Transverse colon (tissue), 4 donors: ENCODE results near the gene C8A. TPM values are rescaled to one million over a fixed set of nuclear protein-coding genes. Genes with fewer than 3 reads are reported as not detected.

Source experiments
- DNase-seq: peaks from one replicate; pipeline ENCODE4 v3.0.0-alpha.2; 2019
- H3K27ac ChIP-seq, 4 donors: fragments of 200-600 bp; sonication (generic); 2 replicates each; pipeline ENCODE4 v1.5.1; 2016 to 2018; ENCODE audit warnings: inconsistent platforms in 4 of 4
- H3K27me3 ChIP-seq: fragments of 200-600 bp; sonication (generic); 2 replicates; pipeline ENCODE4 v1.5.1; 2017; ENCODE audit warnings: inconsistent platforms
- H3K36me3 ChIP-seq, 4 donors: fragments of 200-600 bp; sonication (generic); 2 replicates each; pipeline ENCODE4 v1.5.1; 2017 to 2019; ENCODE audit warnings: inconsistent platforms in 4 of 4
- H3K4me1 ChIP-seq, 4 donors: fragments of 200-600 bp; sonication (generic); 2 replicates each; pipeline ENCODE4 v1.5.1; 2017 to 2020; ENCODE audit warnings: inconsistent platforms in 4 of 4
- H3K4me3 ChIP-seq, 4 donors: fragments of 200-600 bp; sonication (generic); 1 replicate in 1 of 4; 2 replicates in 3 of 4; pipeline versions ENCODE4 v1.5.1 to v1.6.1; 2017 to 2019; ENCODE audit warnings: inconsistent platforms in 4 of 4
- H3K9me3 ChIP-seq, 2 donors: fragments of 200-600 bp; sonication (generic); 2 replicates each; pipeline ENCODE4 v1.5.1; 2017 to 2019; ENCODE audit warnings: inconsistent platforms in 2 of 2
- CTCF ChIP-seq, 5 experiments: fragments of 200-600 bp in 3 of 5; fragments of 450-650 bp in 2 of 5; sonication (generic) in 3 of 5; IDR thresholded peaks; 1 replicate in 2 of 5; 2 replicates in 3 of 5; pipeline ENCODE4 v1.5.1; 2016 to 2017; ENCODE audit warnings: antibody characterized with exemption in 5 of 5, inconsistent platforms in 3 of 5, mild to moderate bottlenecking in 2 of 5, moderate library complexity in 1 of 5
- EP300 ChIP-seq: sonication (generic); formaldehyde crosslinking; IDR thresholded peaks from one replicate; pipeline ENCODE4 v1.6.1; 2017; ENCODE audit warnings: antibody characterized with exemption, low read depth
- POLR2A ChIP-seq: fragments of 450-650 bp; IDR thresholded peaks from one replicate; pipeline ENCODE4 v1.6.1; 2016; ENCODE audit warnings: antibody characterized with exemption, mild to moderate bottlenecking, moderate library complexity
- POLR2AphosphoS5 ChIP-seq, 3 donors: sonication (generic); formaldehyde crosslinking; IDR thresholded peaks; one replicate each; pipeline ENCODE4 v1.6.1; 2016; ENCODE audit warnings: antibody characterized with exemption in 3 of 3
- WGBS, 2 donors: methylation state at CpG; one replicate each; pipeline ENCODE4 v1.1.5; 2018; ENCODE audit warnings: low coverage in 1 of 2; 5-methylcytosine and 5-hydroxymethylcytosine counted together
- in situ Hi-C, 4 donors: fragments of 200-750 bp; cut with MboI; loops; one replicate each; pipeline versions ENCODE4 v1.15.0 to v1.15.1; 2017; ENCODE audit warnings: low sequenced_read_pairs in 3 of 4, low pct_ligation_motif_present in 1 of 4, low pct_unique_long_range_greater_than_20kb in 1 of 4
- intact Hi-C: fragments of 100-400 bp; cut with DNase I; formaldehyde crosslinking; loops from one replicate; pipeline ENCODE4 v1.15.1; 2023; ENCODE audit warnings: low total_unique reads
- total RNA-seq, 4 donors: library from RNA; depleted of rRNA; stranded (reverse); fragments of >200 nt; gene quantifications; one replicate each; pipeline ENCODE4 v1.1.0, GENCODE V29; 2016

Gene C8A
- total RNA-seq, 4 donors from 2014 or later, result not detected

GRCh38 chr1:56933606-56934005 is 79.0 kb downstream of the C8A start:
- DNase-seq, result no peak
- H3K36me3 ChIP-seq, result no peaks in the 10 kb centered on the region
- H3K27me3 ChIP-seq, result no peaks in the 10 kb centered on the region
- 60 to 67% methylated on average over 2 of the region's 2 CpGs for WGBS, 2 donors
- no peak for TF ChIP-seq POLR2A
- TF ChIP-seq CTCF (IDR thresholded peaks at IDR 0.05), result no peak
- no peak for TF ChIP-seq POLR2AphosphoS5 (IDR thresholded peaks at IDR 0.05)
- TF ChIP-seq EP300, result no peak
- no peak overlapping the region for H3K27ac ChIP-seq
- H3K9me3 ChIP-seq, result no peaks in the 10 kb centered on the region
- in situ Hi-C loops (no loop called here), intact Hi-C loops (no loop called here)
- H3K4me1 ChIP-seq, result no peaks in the 10 kb centered on the region
- no peak overlapping the region for H3K4me3 ChIP-seq

- WGBS, 2 donors, result 20 to 21% methylated on average over 1 of the region's 1 CpG
- intact Hi-C loops, result no loop called here
These were observed 79.9 kb downstream of the C8A start for GRCh38 chr1:56934430-56935060.

GRCh38 chr1:56938646-56939045 is 84.0 kb downstream of the C8A start:
- no peak for DNase-seq
- Histone ChIP-seq H3K36me3 (no peaks in the 10 kb centered on the region), H3K27me3 (no peaks in the 10 kb centered on the region), H3K4me1 (no peaks in the 10 kb centered on the region), H3K27ac (no peak overlapping the region), H3K4me3 (no peak overlapping the region), H3K9me3 (no peaks in the 10 kb centered on the region)
- in situ Hi-C loops, result no loop called here
- intact Hi-C loops, result no loop called here
- WGBS, 2 donors, result 93 to 100% methylated on average over 1 to 2 of the region's 2 CpGs
- TF ChIP-seq CTCF (IDR thresholded peaks at IDR 0.05) (no peak), POLR2AphosphoS5 (IDR thresholded peaks at IDR 0.05) (no peak), EP300 (no peak), POLR2A (no peak)

More at GRCh38 chr1:56934430-56935060, 79.9 kb downstream of the C8A start:
- no peak for DNase-seq
- no peaks in the 10 kb centered on the region for H3K4me1 ChIP-seq
- H3K36me3 ChIP-seq, result no peaks in the 10 kb centered on the region
- in situ Hi-C loops, result no loop called here
- no peaks in the 10 kb centered on the region for H3K9me3 ChIP-seq
- H3K4me3 ChIP-seq, result no peak overlapping the region
- TF ChIP-seq POLR2A (no peak), EP300 (no peak), CTCF (IDR thresholded peaks at IDR 0.05) (no peak), POLR2AphosphoS5 (IDR thresholded peaks at IDR 0.05) (no peak)
- H3K27ac ChIP-seq, result no peak overlapping the region
- H3K27me3 ChIP-seq, result no peaks in the 10 kb centered on the region

- H3K4me1 ChIP-seq, result no peaks in the 10 kb centered on the region
- WGBS, 2 donors, result 83% methylated on average over 2 of the region's 2 CpGs; no CpG with 5 or more reads in 1 of the 2 donors
- no peaks in the 10 kb centered on the region for H3K27me3 ChIP-seq
- no peak for DNase-seq
- H3K36me3 ChIP-seq, result no peaks in the 10 kb centered on the region
- intact Hi-C loops (no loop called here), in situ Hi-C loops (no loop called here)
- H3K9me3 ChIP-seq, result no peaks in the 10 kb centered on the region
- no peak overlapping the region for H3K4me3 ChIP-seq
- H3K27ac ChIP-seq, result no peak overlapping the region
- no peak for TF ChIP-seq EP300
- TF ChIP-seq POLR2AphosphoS5 (IDR thresholded peaks at IDR 0.05), result no peak
- TF ChIP-seq CTCF (IDR thresholded peaks at IDR 0.05), result no peak
- TF ChIP-seq POLR2A, result no peak
These were observed 84.6 kb downstream of the C8A start for GRCh38 chr1:56939209-56939608.
